ENCODE results near the gene RBBP8NL. TPM values are rescaled to one million over a fixed set of nuclear protein-coding genes. Genes with fewer than 3 reads are reported as not detected.

The RBBP8NL gene
- polyA plus RNA-seq, 3 donors: not detected

DNA sequence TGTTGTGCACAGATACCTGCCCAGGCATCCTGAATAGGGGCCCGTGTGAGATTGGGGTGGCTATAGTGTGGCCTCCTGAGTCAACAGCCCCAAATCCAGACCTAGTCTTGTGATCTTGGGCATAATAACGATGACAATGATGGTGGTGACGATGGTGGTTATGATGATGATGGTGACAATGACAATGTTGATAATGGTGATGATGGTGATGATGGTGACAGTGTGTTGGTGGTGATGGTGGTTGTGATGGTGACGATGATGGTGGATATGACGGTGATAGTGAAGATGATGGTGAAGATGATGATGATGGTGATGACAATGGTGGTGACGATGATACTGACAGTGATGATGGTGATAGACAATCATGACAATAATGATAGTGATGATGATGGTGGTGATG is 45.5 kb downstream of the RBBP8NL start:
- peaks cover 0 to 4% (median 0%) of the 10 kb centered on the region in 7 donors for H3K9me3 Mint-ChIP-seq
- no peaks in the 10 kb centered on the region for H3K9me3 ChIP-seq (replicated peaks in 1 of 2; ENCODE audit: control insufficient read depth in 1 of 2, insufficient read depth in 1 of 2, low read length in 2 of 2)
- H3K79me2 ChIP-seq (ENCODE audit: insufficient read depth, low read length): peaks cover 19% of the 10 kb centered on the region
- no peak overlapping the region for H3K4me3 ChIP-seq (replicated peaks in 1 of 3; ENCODE audit: low read depth in 2 of 3, low read length in 3 of 3)
- H2AFZ ChIP-seq (ENCODE audit: insufficient read depth, low read depth, low read length, poor library complexity, severe bottlenecking): no peak overlapping the region
- H3K27ac ChIP-seq (ENCODE audit: low read depth in 1 of 2, low read length in 2 of 2): no peak overlapping the region
- H3K36me3 Mint-ChIP-seq: peaks cover 5 to 9% of the 10 kb centered on the region in 2 donors
- WGBS (ENCODE audit: insufficient coverage): 98% methylated on average over 6 of the region's 6 CpGs
- H3K36me3 ChIP-seq (replicated peaks in 1 of 2; ENCODE audit: control insufficient read depth in 1 of 2, insufficient read depth in 2 of 2, low read length in 2 of 2): peaks cover 0 to 7% of the 10 kb centered on the region in 2 donors
- no peak overlapping the region for H3K27ac Mint-ChIP-seq
- no peak overlapping the region for H3K4me2 ChIP-seq (replicated peaks; ENCODE audit: extremely low read depth, low read length, poor library complexity, severe bottlenecking)
- H4K20me1 ChIP-seq (ENCODE audit: insufficient read depth, low read length): no peaks in the 10 kb centered on the region
- TF ChIP-seq, protein P1, sequence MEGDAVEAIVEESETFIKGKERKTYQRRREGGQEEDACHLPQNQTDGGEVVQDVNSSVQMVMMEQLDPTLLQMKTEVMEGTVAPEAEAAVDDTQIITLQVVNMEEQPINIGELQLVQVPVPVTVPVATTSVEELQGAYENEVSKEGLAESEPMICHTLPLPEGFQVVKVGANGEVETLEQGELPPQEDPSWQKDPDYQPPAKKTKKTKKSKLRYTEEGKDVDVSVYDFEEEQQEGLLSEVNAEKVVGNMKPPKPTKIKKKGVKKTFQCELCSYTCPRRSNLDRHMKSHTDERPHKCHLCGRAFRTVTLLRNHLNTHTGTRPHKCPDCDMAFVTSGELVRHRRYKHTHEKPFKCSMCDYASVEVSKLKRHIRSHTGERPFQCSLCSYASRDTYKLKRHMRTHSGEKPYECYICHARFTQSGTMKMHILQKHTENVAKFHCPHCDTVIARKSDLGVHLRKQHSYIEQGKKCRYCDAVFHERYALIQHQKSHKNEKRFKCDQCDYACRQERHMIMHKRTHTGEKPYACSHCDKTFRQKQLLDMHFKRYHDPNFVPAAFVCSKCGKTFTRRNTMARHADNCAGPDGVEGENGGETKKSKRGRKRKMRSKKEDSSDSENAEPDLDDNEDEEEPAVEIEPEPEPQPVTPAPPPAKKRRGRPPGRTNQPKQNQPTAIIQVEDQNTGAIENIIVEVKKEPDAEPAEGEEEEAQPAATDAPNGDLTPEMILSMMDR (IDR thresholded peaks at IDR 0.05): no peak
- intact Hi-C loops (cut with micrococcal nuclease): loop anchor here in 1 of 2 donors (10.0 kb wide), 1 partner anchor 423 kb away; the partner anchor contains the start of gene OGFR
- H3K4me1 Mint-ChIP-seq: peaks cover 18% of the 10 kb centered on the region
- no peak overlapping the region for H3K4me3 Mint-ChIP-seq
- peaks cover 10 to 13% of the 10 kb centered on the region in 2 donors for H3K4me1 ChIP-seq (ENCODE audit: control insufficient read depth in 1 of 2, insufficient read depth in 2 of 2, low read length in 2 of 2)
- H3K27me3 ChIP-seq (ENCODE audit: control insufficient read depth in 2 of 2, insufficient read depth in 2 of 2, low read length in 2 of 2): no peaks in the 10 kb centered on the region
- H3K27me3 Mint-ChIP-seq (ENCODE audit: low read depth in 3 of 3): peaks cover 0 to 2% (median 0%) of the 10 kb centered on the region in 3 donors
- no peak for DNase-seq
- H3K9ac ChIP-seq (ENCODE audit: insufficient read depth, low read length, poor library complexity, severe bottlenecking): no peak overlapping the region

DNA sequence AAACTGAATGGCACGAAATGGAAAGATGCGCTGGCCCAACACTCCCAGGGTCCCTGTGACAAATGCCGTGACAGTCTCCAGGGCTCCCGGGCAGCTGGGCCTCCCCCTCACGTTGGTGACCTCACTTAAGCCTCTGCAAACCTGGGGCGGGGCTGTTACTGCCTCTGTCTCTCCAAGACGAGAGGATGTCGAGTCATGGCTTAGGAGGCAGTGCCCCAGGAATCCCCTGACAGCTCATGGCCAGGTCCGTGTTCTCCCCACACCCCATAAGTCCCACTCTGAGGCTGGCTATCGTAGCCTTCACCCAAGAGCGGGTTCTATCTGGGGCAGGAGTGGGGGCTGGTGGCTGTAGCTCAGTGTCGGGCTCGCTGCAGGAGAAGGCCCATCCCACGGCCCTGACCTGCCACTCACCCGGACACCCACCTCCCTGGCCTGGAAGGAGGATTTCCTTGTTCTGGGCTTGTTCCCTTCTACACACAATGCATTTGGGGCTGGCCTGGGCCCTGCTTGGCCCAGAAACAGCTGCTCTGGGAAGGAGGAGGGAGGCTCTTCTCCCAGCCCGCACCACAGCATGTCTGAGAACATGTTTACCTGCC is 46.0 kb downstream of the RBBP8NL start:
- intact Hi-C loops (cut with micrococcal nuclease): loop anchor here in 1 of 2 donors (10.0 kb wide), 1 partner anchor 424 kb away; the partner anchor contains the start of gene OGFR

More for the DNA sequence above, 46.0 kb downstream of the RBBP8NL start:
- TF ChIP-seq, protein P1 (IDR thresholded peaks at IDR 0.05): no peak
- Histone ChIP-seq H3K9me3 (replicated peaks in 1 of 2; ENCODE audit: control insufficient read depth in 1 of 2, insufficient read depth in 1 of 2, low read length in 2 of 2) (no peaks in the 10 kb centered on the region), H3K27ac (ENCODE audit: low read depth in 1 of 2, low read length in 2 of 2) (no peak overlapping the region), H3K4me1 (ENCODE audit: control insufficient read depth in 1 of 2, insufficient read depth in 2 of 2, low read length in 2 of 2) (peaks cover 9 to 11% of the 10 kb centered on the region in 2 donors), H3K9ac (ENCODE audit: insufficient read depth, low read length, poor library complexity, severe bottlenecking) (no peak overlapping the region), H3K4me2 (replicated peaks; ENCODE audit: extremely low read depth, low read length, poor library complexity, severe bottlenecking) (no peak overlapping the region), H3K79me2 (ENCODE audit: insufficient read depth, low read length) (peaks cover 14% of the 10 kb centered on the region), H3K36me3 (replicated peaks in 1 of 2; ENCODE audit: control insufficient read depth in 1 of 2, insufficient read depth in 2 of 2, low read length in 2 of 2) (peaks cover 0 to 7% of the 10 kb centered on the region in 2 donors), H3K27me3 (ENCODE audit: control insufficient read depth in 2 of 2, insufficient read depth in 2 of 2, low read length in 2 of 2) (no peaks in the 10 kb centered on the region), H3K4me3 (replicated peaks in 1 of 3; ENCODE audit: low read depth in 2 of 3, low read length in 3 of 3) (no peak overlapping the region), H2AFZ (ENCODE audit: insufficient read depth, low read depth, low read length, poor library complexity, severe bottlenecking) (no peak overlapping the region), H4K20me1 (ENCODE audit: insufficient read depth, low read length) (no peaks in the 10 kb centered on the region)
- peaks cover 0 to 4% (median 0%) of the 10 kb centered on the region in 7 donors for H3K9me3 Mint-ChIP-seq
- peak in 1 of 3 donors; percentile 45 for DNase-seq
- WGBS (ENCODE audit: insufficient coverage): 86% methylated on average over 7 of the region's 16 CpGs
- peaks cover 5 to 9% of the 10 kb centered on the region in 2 donors for H3K36me3 Mint-ChIP-seq
- H3K27ac Mint-ChIP-seq: peak overlapping the region in 1 of 7 donors; percentile 58
- no peak overlapping the region for H3K4me3 Mint-ChIP-seq
- H3K4me1 Mint-ChIP-seq: peaks cover 17% of the 10 kb centered on the region
- H3K27me3 Mint-ChIP-seq (ENCODE audit: low read depth in 3 of 3): peaks cover 0 to 2% (median 0%) of the 10 kb centered on the region in 3 donors
